ENCODE results near the gene SCYGR8. TPM values are rescaled to one million over a fixed set of nuclear protein-coding genes. Genes with fewer than 3 reads are reported as not detected.

SCYGR8 gene
- total and polyA plus RNA-seq, 10 of the 15 experiments (the other 5 are each of a cell fraction or from before 2014, with no cell fraction given) = not detected

- TF ChIP-seq, protein P1, sequence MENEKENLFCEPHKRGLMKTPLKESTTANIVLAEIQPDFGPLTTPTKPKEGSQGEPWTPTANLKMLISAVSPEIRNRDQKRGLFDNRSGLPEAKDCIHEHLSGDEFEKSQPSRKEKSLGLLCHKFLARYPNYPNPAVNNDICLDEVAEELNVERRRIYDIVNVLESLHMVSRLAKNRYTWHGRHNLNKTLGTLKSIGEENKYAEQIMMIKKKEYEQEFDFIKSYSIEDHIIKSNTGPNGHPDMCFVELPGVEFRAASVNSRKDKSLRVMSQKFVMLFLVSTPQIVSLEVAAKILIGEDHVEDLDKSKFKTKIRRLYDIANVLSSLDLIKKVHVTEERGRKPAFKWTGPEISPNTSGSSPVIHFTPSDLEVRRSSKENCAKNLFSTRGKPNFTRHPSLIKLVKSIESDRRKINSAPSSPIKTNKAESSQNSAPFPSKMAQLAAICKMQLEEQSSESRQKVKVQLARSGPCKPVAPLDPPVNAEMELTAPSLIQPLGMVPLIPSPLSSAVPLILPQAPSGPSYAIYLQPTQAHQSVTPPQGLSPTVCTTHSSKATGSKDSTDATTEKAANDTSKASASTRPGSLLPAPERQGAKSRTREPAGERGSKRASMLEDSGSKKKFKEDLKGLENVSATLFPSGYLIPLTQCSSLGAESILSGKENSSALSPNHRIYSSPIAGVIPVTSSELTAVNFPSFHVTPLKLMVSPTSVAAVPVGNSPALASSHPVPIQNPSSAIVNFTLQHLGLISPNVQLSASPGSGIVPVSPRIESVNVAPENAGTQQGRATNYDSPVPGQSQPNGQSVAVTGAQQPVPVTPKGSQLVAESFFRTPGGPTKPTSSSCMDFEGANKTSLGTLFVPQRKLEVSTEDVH (IDR thresholded peaks at IDR 0.05; ENCODE audit: low read depth, partially characterized antibody) = no peak
- TF ChIP-seq SP1 (IDR thresholded peaks at IDR 0.05; ENCODE audit: low read depth, low read length) (no peak), NR2C2 (IDR thresholded peaks at IDR 0.05; ENCODE audit: borderline replicate concordance, control insufficient read depth, insufficient read length, low read depth) (no peak), HCFC1 (IDR thresholded peaks at IDR 0.05; ENCODE audit: low read length) (no peak), HDAC6 (IDR thresholded peaks at IDR 0.05; ENCODE audit: unreplicated experiment) (no peak)
Measured at GRCh38 chr2:227716501-227716900, 29.2 kb upstream of the SCYGR8 start (continued).

GRCh38 chr2:227717687-227718567, 27.8 kb upstream of the SCYGR8 start, which contains the start of gene SLC19A3:
Gene SLC19A3 (minus strand): TSS chr2:227718028. CDS start chr2:227702318, 15,710 bp downstream.
- Histone ChIP-seq H3K79me2 (ENCODE audit: control insufficient read depth, insufficient read depth, low read length) (no peaks in the 10 kb centered on the region), H3K27ac (ENCODE audit: control insufficient read depth, insufficient read depth) (no peak within 1 kb of the TSS), H3K36me3 (ENCODE audit: control insufficient read depth in 2 of 2, insufficient read depth in 2 of 2, low read length in 1 of 2) (no peaks in the 10 kb centered on the region), H4K20me1 (ENCODE audit: control insufficient read depth, insufficient read depth) (no peaks in the 10 kb centered on the region), H3K9me3 (replicated peaks; ENCODE audit: control insufficient read depth, insufficient read depth, low read length) (no peaks in the 10 kb centered on the region), H3K4me3 (no peak within 1 kb of the TSS), H3K4me2 (ENCODE audit: control insufficient read depth, insufficient read depth) (no peak within 1 kb of the TSS), H3K27me3 (replicated peaks in 1 of 2; ENCODE audit: control insufficient read depth in 2 of 2, insufficient read depth in 2 of 2, low read length in 1 of 2) (no peaks in the 10 kb centered on the region), H2AFZ (ENCODE audit: control insufficient read depth, low read depth, low read length) (no peak within 1 kb of the TSS), H3K9ac (ENCODE audit: control insufficient read depth, insufficient read depth, low read length) (no peak within 1 kb of the TSS), H3K4me1 (ENCODE audit: control insufficient read depth, insufficient read depth, low read length) (no peaks in the 10 kb centered on the region)
- in situ Hi-C loops (cut with MboI) = no loop called here
- CTCF ChIA-PET = no interaction called here
- BruUV-seq (replicated peaks) = no TSS peak
- WGBS (ENCODE audit: insufficient coverage, insufficient replicate concordance, low lambda C conversion rate, missing lambda C conversion rate) = 44% methylated on average over 35 of the region's 35 CpGs
- RAD21 ChIA-PET (ENCODE audit: unreplicated experiment) = no interaction called here
- SMC1A ChIA-PET (ENCODE audit: uncharacterized antibody, unreplicated experiment) = interaction anchor here (1.4 kb wide), 1 partner anchor 48 kb away, joined by 3 read pairs; no protein-coding TSS in a partner anchor
- no peak for FAIRE-seq
- intact Hi-C loops (cut with micrococcal nuclease; ENCODE audit: unreplicated experiment) = no loop called here
- POLR2A ChIA-PET = no interaction called here
- no peak for ATAC-seq
- no peak for DNase-seq (ENCODE audit: low read depth, low spot score)
- TF ChIP-seq FOXK2 (IDR thresholded peaks at IDR 0.05) = no peak
- no peak for TF ChIP-seq IKZF1 (conservative IDR thresholded peaks at IDR 0.05)
- TF ChIP-seq, protein P2, sequence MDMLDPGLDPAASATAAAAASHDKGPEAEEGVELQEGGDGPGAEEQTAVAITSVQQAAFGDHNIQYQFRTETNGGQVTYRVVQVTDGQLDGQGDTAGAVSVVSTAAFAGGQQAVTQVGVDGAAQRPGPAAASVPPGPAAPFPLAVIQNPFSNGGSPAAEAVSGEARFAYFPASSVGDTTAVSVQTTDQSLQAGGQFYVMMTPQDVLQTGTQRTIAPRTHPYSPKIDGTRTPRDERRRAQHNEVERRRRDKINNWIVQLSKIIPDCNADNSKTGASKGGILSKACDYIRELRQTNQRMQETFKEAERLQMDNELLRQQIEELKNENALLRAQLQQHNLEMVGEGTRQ (IDR thresholded peaks at IDR 0.05; ENCODE audit: borderline replicate concordance, low read depth, low read length) = no peak
- TF ChIP-seq, protein P3, sequence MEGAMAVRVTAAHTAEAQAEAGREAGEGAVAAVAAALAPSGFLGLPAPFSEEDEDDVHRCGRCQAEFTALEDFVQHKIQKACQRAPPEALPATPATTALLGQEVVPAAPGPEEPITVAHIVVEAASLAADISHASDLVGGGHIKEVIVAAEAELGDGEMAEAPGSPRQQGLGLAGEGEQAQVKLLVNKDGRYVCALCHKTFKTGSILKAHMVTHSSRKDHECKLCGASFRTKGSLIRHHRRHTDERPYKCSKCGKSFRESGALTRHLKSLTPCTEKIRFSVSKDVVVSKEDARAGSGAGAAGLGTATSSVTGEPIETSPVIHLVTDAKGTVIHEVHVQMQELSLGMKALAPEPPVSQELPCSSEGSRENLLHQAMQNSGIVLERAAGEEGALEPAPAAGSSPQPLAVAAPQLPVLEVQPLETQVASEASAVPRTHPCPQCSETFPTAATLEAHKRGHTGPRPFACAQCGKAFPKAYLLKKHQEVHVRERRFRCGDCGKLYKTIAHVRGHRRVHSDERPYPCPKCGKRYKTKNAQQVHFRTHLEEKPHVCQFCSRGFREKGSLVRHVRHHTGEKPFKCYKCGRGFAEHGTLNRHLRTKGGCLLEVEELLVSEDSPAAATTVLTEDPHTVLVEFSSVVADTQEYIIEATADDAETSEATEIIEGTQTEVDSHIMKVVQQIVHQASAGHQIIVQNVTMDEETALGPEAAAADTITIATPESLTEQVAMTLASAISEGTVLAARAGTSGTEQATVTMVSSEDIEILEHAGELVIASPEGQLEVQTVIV (IDR thresholded peaks at IDR 0.05; ENCODE audit: borderline replicate concordance, partially characterized antibody) = no peak
- no peak for TF ChIP-seq NFYB (IDR thresholded peaks at IDR 0.05; ENCODE audit: insufficient read depth, low read depth, low read length)
- TF ChIP-seq IKZF2 (IDR thresholded peaks at IDR 0.05) = no peak
- TF ChIP-seq CHD2 (IDR thresholded peaks at IDR 0.05; ENCODE audit: borderline replicate concordance, low read depth, low read length) = no peak
